ENCODE data around the gene TUT4.

The TUT4 gene

GRCh38 chr1:52404116-52404974 is 148.5 kb downstream of the TUT4 start, which contains the start of the genes ORC1 and PRPF38A:
Gene ORC1, minus strand, starts transcription at chr1:52404423. Its CDS starts 2,200 bp downstream, at chr1:52402223.
Gene PRPF38A, plus strand, starts transcription at chr1:52404602. Its CDS starts 148 bp downstream, at chr1:52404750.
- peak; percentile 94 to 98 for DNase-seq (ENCODE audit: low read depth in 2 of 2)

GRCh38 chr1:52403566-52404115 is 149.3 kb downstream of the TUT4 start:
- DNase-seq (ENCODE audit: low read depth in 2 of 2), result peak in 1 of 2 donors; percentile 3

GRCh38 chr1:52402860-52403240 is 150.0 kb downstream of the TUT4 start:
- no peak for DNase-seq (ENCODE audit: low read depth in 2 of 2)

- no peak for DNase-seq (ENCODE audit: low read depth in 2 of 2)
Measured at GRCh38 chr1:52400131-52400530, 152.8 kb downstream of the TUT4 start.

- DNase-seq (ENCODE audit: low read depth in 2 of 2), result no peak
Measured at GRCh38 chr1:52399629-52400028, 153.3 kb downstream of the TUT4 start.

GRCh38 chr1:52393174-52393573 is 159.7 kb downstream of the TUT4 start:
- DNase-seq (ENCODE audit: low read depth in 2 of 2), result no peak

GRCh38 chr1:52386458-52386857 is 166.4 kb downstream of the TUT4 start:
- DNase-seq (ENCODE audit: low read depth in 2 of 2), result no peak

GRCh38 chr1:52385376-52385775 is 167.5 kb downstream of the TUT4 start:
- DNase-seq (ENCODE audit: low read depth in 2 of 2), result no peak
